Putamen (tissue), 1 donor: ENCODE measurements around the gene GPSM3.
"Not testable (repeated sequence)": the region's sequence is repeated elsewhere in the genome, so short reads cannot be mapped to it uniquely, and the experiment has no call there.

Source experiments
- DNase-seq: peaks from one replicate; pipeline ENCODE4 v3.0.0-alpha.2; 2016; ENCODE audit warnings: low spot score

Gene GPSM3

DNA sequence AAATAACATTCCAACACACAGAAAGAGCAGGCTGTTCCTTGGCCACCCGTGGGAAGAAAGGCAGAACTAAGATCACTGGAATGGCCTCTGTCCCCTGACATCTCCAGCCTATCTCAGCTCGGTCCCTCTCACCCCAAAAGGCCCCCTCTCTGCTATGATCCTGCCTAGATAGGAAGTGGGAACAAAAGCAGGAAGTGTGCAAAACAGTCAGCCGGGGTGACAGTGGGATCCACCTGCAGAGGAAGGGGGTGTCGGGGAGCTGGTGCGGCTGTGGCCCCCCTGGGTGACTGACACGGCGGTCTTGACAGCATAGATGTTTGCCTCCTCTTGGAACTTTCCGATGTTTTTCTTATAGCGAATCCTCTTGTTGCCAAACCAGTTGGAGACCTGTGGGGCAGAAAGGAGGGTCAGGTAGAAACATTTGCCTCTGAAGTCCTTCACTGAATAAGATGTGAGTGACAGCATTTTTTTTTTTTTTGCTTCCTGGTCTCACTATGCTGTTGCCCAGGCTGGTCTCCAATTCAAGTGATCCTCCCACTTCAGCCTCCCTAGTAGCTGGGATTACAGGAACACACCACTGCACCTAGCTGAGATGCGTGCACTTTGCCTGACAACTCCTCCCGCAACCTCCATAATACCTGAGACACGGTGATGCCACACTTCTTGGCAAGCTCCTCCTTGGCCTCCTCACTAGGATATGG, 5.3 kb downstream of the GPSM3 start:
- DNase-seq, result no peak

DNA sequence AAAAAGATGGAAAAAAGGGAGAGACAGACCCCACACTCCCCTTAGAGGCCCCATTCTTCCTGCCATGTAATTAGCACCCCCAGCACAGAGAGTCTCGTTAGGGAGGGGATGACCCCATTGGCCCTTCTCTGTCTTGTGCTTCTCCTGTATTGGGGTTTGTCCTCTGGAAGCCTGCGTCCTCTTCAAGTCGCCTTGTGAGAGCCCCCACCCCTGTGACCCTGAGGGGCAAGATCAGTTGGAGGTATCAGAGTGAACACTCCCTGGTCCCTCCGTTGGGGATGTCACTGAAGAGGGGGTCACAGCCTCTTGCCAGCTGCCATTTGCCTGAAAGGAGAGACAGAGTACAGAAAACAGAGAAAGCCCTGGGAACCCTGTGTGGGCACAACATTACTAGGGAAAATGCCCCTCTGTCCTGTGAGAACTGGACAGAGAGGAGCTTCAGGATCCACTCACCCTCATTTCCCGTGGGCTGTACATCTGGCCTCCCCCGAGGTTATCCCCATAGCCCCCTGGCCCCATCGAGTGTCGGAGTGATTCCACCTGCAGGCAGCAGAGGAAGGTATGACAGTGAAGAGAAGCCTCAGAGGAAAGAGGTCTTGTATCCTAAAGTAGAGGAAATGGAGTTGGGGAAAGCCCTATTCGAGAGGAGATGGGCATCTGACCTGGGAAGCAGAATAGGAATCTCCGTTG, 6.1 kb downstream of the GPSM3 start:
- not testable (repeated sequence) for DNase-seq

- not testable (repeated sequence) for DNase-seq
These were observed 6.7 kb downstream of the GPSM3 start for GRCh38 chr6:32185681-32186131.

DNA sequence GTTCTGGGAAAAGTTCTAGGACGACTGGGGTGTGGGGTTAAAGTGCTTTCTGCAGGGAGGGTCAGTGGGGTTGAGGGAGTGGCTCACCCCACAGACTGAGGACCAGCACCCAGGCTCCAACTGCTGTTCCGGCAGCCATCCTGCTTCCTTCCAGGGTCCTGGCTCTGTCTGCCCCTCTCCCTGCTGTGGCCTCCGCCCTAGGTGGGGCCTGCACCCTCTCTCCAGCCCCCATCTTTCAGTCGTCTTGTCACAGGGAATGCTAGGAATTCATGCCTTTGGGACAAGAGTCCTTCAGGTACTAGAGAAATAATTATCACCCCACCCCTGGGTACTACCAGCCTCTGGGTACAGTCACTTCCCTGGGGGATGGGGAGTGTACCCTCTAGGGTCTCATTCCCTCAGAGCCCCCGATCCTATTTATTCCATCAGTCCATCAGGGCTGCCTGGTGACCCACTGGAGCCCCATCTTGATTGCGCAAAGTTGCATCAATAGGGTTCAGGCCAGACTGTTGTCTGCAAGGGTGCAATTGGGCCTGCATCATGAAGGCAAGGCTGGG, 8.3 kb downstream of the GPSM3 start, which contains the start of gene AGER:
Gene AGER (minus strand): TSS at position 170 of the 557 bp plus-strand sequence. CDS start 31 bp downstream, at position 139.
- DNase-seq, result no peak

- DNase-seq, result no peak
These were observed 8.9 kb downstream of the GPSM3 start for GRCh38 chr6:32183483-32184083.

DNA sequence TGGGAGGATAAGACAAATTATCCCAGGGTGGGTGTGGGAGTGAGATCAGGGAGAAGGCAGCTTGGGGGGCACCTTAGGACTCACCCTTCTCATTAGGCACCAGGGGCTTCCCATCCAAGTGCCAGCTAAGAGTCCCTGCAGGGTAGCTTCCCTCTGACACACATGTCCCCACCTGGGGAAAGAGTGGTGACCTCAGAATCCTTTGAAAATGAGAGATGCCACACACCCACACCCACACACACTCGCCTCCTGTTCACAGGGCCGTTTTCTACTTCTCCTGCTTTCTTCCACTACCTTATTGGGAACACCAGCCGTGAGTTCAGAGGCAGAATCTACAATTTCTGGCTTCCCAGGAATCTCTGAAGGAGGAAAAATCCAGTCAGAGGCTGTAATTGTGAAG, 9.4 kb downstream of the GPSM3 start:
- no peak for DNase-seq

- no peak for DNase-seq
These were observed 9.9 kb downstream of the GPSM3 start for GRCh38 chr6:32182555-32182981.

DNA sequence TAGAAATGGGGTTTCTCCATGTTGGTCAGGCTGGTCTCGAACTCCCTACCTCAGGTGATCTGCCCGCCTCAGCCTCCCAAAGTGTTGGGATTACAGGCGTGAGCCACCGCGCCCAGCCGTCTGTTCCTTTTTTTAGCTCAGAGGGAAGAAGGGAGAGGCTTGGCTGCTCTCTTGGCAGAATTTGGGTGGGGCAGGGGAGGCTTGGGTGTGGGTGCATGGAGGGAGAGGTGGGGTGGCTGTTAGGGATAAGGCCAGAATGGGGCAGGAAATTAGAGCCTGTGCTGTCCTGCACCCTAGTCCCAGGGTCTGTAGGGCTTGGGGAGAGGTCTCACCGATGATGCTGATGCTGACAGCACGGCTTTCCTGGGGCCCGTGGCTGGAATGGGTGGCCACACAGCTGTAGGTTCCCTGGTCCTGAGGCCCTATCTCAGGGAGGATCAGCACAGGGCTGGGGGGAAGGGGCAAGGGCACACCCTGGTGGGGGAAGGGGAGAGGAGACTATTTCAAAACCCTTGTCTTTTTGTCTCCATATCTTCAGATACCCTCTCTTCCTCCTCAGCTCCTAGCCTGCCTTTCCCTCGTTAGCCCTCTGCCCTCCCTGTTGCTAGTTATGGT, 10.4 kb downstream of the GPSM3 start:
- DNase-seq, result no peak

- no peak for DNase-seq
These were observed 11.2 kb downstream of the GPSM3 start for GRCh38 chr6:32181148-32181702.

- no peak for DNase-seq
These were observed 12.6 kb downstream of the GPSM3 start for GRCh38 chr6:32179766-32180405.

GRCh38 chr6:32178547-32179440, 13.6 kb downstream of the GPSM3 start:
- no peak for DNase-seq

- peak; percentile 100 for DNase-seq
These were observed 14.5 kb downstream of the GPSM3 start, which contains the start of gene RNF5 for GRCh38 chr6:32177788-32178546. TSS of gene RNF5 (plus strand) at chr6:32178405. CDS start at chr6:32178512, 107 bp downstream.

DNA sequence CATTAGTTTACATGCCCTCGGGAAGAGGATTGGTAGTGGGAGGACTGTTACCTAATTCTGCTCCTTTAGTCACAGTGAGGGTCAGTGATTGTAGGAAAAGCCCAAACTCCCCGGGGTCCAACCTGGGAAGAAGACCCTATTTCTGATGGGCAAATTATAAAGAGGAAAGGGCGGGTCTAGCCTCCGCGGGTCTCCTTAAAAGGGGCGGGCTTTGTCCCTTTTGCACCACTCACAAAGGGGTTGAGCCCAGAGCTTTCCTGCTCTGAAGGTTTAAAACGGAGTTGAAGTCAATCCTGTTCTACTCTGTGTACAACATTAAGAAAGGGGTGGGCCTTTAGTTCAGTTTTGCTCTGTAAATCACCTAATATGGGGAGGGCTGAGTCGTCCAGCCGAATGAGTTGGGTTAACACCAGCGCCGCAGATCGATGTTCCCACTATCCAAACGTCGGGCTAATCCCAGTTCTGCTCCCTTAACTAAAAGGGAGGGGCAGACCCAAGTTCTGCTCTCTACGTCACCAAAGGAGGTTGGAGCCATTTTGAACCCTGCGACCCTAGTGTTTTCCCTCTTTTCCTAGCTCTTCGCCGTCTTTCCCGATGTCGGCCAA, 15.2 kb downstream of the GPSM3 start:
- no peak for DNase-seq

DNA sequence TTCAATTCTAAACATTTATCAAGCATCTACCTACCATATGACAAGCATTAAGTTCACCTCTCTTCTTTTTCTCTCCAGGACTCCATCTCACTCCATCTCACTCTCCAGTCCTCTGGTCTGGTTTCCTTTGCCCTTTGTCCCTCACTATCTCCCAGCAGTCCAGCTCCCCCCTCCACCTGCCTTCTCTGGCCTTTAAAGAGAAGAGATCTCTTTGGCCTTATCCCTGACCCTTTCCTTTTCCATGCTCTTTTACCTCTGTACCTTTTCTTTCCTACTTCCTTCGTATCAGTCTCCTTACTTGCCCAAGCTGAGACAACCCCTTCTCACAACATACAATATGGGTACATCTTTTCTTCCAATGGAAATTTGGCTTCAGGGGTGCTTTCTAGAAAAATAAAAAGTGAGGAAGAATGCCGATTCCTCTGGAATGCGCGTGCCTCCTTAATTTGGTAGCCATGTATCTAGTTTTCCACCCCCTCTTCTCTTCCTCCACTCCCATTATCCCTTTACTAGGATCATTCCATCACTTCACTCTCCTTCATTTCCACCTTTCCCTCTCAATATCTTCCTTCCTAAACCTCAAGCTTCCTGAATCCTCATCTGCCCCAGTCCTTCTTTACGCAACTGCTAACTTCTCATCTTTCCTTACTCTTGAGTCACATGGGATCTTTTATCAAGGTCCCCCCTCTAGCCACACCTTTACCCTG, 15.8 kb downstream of the GPSM3 start:
- no peak for DNase-seq

GRCh38 chr6:32175711-32176475, 16.6 kb downstream of the GPSM3 start, which contains the start of gene AGPAT1:
TSS of gene AGPAT1 (minus strand) at chr6:32176084. CDS start at chr6:32171496, 4,588 bp downstream.
- DNase-seq, result peak; percentile 99

GRCh38 chr6:32175322-32175710, 17.1 kb downstream of the GPSM3 start:
- DNase-seq, result no peak

DNA sequence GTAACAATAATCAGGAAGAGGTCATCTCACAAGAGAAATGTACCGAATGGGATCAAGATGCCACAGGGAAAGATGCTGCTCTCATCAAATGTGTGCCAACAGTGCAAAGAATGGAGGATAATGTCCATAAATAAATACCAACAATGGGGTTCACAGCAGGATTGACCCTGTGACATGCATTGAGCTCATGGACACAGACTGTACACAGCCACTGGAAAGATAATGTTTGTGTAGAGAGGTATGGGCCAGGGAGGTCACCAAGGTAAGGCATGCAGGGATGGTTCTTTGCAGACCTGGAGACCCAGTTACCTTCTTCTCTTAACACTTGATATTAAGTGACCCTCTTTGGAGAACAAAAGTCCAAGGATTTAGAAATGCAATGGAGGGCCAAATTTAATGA, 18.0 kb downstream of the GPSM3 start:
- DNase-seq, result no peak
